ENCODE data around the gene ID2. TPM values are rescaled to one million over a fixed set of nuclear protein-coding genes. Genes with fewer than 3 reads are reported as not detected.

Gene ID2
- total RNA-seq, 1 donor from 2014 or later: 11.6 TPM

DNA sequence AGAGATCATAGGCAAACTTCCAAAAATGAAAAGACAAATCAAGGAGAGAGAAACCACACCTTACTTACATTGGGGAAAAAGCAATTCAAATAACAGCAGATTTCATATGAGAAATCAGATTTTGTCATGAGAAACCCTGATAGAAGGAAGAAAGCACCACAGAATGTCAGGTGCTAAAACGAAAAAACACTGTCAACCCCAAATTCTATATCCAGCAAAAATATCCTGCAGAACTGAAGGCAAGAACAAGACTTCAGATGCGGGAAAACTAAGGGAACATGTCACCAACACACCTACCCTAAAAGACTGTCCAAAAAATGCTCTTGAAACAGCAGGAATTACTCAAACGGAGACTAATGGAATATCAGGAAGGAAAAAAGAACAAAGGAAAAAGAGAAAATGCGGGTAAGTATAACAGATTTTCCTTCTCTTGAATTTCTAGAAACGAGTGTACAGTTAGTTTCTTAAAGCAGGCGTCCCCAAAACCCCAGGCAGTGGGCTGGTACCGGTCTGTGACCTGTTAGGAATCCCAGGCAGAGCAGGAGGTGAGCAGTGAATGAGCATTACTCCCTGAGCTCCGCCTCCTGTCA is 7.3 kb upstream of the ID2 start:
- FAIRE-seq (no peak), DNase-seq (ENCODE audit: low read depth) (no peak)
- H3K4me3 ChIP-seq (ENCODE audit: low read depth, low read length): no peak overlapping the region
- no peaks in the 10 kb centered on the region for H3K36me3 ChIP-seq (ENCODE audit: control insufficient read depth, insufficient read depth, low read length)
- peaks cover 25% of the 10 kb centered on the region for H3K27me3 ChIP-seq (ENCODE audit: control insufficient read depth, insufficient read depth, low read length)
- TF ChIP-seq, protein P1, sequence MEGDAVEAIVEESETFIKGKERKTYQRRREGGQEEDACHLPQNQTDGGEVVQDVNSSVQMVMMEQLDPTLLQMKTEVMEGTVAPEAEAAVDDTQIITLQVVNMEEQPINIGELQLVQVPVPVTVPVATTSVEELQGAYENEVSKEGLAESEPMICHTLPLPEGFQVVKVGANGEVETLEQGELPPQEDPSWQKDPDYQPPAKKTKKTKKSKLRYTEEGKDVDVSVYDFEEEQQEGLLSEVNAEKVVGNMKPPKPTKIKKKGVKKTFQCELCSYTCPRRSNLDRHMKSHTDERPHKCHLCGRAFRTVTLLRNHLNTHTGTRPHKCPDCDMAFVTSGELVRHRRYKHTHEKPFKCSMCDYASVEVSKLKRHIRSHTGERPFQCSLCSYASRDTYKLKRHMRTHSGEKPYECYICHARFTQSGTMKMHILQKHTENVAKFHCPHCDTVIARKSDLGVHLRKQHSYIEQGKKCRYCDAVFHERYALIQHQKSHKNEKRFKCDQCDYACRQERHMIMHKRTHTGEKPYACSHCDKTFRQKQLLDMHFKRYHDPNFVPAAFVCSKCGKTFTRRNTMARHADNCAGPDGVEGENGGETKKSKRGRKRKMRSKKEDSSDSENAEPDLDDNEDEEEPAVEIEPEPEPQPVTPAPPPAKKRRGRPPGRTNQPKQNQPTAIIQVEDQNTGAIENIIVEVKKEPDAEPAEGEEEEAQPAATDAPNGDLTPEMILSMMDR (IDR thresholded peaks at IDR 0.05; ENCODE audit: insufficient read depth, low read length, severe bottlenecking): no peak

DNA sequence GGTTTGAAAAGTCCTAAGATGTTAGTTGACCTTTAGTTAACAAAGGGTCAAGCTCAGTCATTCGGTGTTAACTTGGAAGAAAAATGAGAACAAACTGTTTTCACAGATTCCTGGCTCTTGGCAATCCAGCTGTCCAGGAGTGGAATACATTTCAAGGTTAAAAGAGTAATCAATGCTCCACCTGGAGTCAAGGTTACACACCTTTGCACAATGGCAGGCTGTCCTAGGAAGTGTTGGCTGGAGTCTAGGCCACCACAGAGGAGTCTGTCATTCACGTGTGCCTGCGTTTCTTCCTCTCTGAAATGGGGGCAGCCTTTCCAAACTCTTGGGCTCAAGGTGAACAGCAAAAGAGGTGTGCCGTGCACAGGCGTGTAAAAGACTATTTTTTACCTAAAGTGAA is 6.3 kb upstream of the ID2 start:
- TF ChIP-seq, protein P1 (IDR thresholded peaks at IDR 0.05; ENCODE audit: insufficient read depth, low read length, severe bottlenecking): no peak
- H3K36me3 ChIP-seq (ENCODE audit: control insufficient read depth, insufficient read depth, low read length): no peaks in the 10 kb centered on the region
- H3K27me3 ChIP-seq (ENCODE audit: control insufficient read depth, insufficient read depth, low read length): peaks cover 25% of the 10 kb centered on the region
- no peak for DNase-seq (ENCODE audit: low read depth)
- H3K4me3 ChIP-seq (ENCODE audit: low read depth, low read length): no peak overlapping the region
- no peak for FAIRE-seq

DNA sequence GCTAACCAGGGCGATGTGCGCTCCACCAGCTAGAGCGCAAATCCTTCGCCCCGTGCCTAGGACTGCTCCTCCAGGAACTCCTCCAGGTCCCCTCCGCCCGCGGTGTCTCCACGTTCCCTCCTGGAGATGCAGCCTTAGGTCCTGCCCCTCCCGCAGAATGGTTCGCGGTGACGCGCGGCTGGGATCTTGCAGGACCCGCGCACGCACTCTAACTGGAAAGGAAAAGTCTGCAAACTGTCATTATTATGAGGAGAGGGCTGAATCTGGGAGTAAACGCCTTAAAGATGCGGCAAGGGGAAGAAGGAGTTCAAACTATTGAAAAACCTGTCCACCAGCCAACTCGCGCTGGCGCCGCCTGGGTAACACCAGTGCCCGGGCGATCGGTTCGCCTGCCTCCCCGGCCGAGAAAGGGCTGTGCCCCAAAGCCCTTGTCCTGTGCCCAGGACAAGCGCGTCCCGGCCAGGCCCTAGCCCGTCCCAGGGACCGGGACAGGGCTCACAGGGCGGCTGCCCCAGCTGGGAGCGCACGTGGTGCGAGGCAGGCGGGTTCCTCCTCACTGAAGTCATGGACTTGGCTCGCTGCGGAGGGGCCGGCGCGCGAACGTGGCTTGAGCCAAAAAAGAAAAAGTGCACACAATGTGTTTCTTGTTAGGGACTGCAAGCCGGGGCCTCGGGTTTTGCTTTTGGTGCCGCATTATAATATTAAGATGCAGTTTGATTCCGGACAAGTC is 5.5 kb upstream of the ID2 start:
- no peaks in the 10 kb centered on the region for H3K36me3 ChIP-seq (ENCODE audit: control insufficient read depth, insufficient read depth, low read length)
- peak overlapping the region; percentile 20 for H3K4me3 ChIP-seq (ENCODE audit: low read depth, low read length)
- H3K27me3 ChIP-seq (ENCODE audit: control insufficient read depth, insufficient read depth, low read length): peaks cover 25% of the 10 kb centered on the region
- DNase-seq (ENCODE audit: low read depth) (no peak), FAIRE-seq (no peak)
- TF ChIP-seq, protein P1 (IDR thresholded peaks at IDR 0.05; ENCODE audit: insufficient read depth, low read length, severe bottlenecking): no peak

DNA sequence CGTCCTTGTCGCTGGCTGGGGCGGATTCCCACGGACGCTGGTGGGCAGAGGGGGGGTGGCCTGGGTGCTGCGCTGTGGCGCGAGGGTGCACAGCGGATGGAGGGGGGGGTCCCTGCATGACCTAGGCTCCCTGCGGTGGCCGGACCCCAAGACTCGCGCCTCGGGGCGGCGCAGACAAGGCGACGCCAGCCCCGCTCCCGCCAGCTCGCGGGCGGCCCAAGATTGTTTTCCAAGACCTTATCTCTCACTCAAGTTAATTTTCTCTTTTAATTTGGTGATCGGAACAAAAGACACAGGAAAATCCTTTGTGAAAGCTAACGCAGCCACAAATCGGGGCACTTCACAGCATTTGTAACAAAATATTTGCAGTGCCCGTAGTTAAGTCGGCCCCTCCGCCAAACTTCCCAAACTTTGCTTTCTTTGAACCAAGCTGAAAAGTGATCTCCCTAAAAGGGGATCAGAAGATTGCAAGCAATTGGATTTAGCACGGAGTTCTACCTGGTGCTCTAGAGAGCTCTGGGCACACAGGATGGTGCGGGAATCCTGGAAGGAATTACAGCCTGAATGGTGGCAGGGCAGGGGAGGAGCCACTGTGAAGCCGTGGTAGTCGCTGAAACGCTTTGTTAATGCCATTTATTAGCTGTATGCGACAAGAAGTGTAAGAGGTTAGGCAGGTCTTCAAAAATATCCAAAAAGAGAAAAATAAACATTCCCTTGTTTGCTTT is 4.8 kb upstream of the ID2 start:
- no peaks in the 10 kb centered on the region for H3K36me3 ChIP-seq (ENCODE audit: control insufficient read depth, insufficient read depth, low read length)
- peaks cover 25% of the 10 kb centered on the region for H3K27me3 ChIP-seq (ENCODE audit: control insufficient read depth, insufficient read depth, low read length)
- TF ChIP-seq, protein P1 (IDR thresholded peaks at IDR 0.05; ENCODE audit: insufficient read depth, low read length, severe bottlenecking): no peak
- DNase-seq (ENCODE audit: low read depth) (no peak), FAIRE-seq (no peak)
- peak overlapping the region; percentile 20 for H3K4me3 ChIP-seq (ENCODE audit: low read depth, low read length)

DNA sequence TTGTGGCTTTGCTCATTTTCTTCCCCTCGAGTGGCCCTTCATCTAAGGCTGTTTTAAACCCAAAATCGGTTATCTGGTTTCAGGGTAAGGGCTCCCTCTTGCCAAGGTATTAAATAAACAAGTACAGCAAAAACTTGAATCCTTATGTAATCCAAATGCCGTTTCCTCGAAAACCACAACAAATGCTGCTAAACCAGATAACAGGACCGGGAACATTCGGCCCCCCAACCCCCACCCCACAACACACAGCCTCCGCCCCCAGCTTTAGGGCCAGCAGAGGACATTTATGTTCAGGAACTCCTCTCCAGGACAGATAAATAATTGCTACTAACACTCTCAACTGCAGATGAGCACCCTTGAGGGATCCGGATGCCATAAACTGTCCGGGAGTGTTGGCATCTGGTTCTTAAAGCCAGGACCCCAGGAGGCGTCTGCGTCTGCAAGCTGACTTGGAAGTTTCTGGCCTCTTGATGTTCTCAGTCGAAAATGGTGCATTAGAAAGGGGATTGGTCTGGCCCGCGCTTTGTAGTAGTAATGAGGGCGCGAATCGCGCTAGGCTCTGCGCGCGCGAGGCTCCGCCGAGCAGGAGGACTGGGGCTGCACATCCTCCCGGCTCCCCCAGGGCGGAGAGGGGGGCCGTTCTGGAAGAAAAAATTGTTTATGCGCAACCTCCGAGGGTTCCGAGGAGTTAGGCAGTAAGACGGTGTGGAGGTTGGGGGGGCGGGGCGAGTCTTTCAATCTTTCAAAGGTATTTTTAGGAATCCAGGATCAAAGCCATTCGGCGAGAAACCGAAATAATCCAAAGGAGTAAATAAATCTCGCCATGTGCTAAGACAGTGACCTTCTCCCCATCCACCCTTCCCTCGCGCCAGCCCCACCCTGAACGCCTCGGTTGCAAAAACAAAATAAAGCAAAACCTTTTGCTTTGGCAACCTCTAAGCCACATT is 3.9 kb upstream of the ID2 start:
- TF ChIP-seq, protein P1 (IDR thresholded peaks at IDR 0.05; ENCODE audit: insufficient read depth, low read length, severe bottlenecking): no peak
- Histone ChIP-seq H3K4me3 (ENCODE audit: low read depth, low read length) (peak overlapping the region; percentile 23), H3K36me3 (ENCODE audit: control insufficient read depth, insufficient read depth, low read length) (no peaks in the 10 kb centered on the region), H3K27me3 (ENCODE audit: control insufficient read depth, insufficient read depth, low read length) (peaks cover 25% of the 10 kb centered on the region)
- DNase-seq (ENCODE audit: low read depth) (no peak), FAIRE-seq (no peak)
